ENCODE data around the gene TIMM10B.

Gene TIMM10B

DNA sequence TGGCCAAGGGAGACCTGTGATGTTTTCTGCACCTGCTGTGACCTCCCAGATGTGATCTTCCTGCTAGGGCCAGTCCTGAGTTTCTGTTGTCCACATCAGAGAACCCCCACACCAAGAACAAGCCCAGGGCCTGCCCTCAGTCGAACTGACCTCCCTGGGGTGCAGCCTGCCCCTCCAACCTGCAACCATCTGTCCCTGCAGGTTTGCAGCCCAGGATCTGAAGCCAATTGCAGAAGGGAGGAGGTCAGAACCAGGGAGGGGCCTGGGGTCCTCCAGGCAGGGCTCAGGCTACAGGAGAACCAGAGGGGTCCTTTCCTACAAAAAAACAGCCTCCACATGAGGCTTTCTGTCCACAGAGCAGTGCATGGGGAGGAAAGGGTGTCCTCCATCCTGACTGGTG lies 8.4 kb upstream of the TIMM10B start:
- no peak for DNase-seq (ENCODE audit: low spot score)

DNA sequence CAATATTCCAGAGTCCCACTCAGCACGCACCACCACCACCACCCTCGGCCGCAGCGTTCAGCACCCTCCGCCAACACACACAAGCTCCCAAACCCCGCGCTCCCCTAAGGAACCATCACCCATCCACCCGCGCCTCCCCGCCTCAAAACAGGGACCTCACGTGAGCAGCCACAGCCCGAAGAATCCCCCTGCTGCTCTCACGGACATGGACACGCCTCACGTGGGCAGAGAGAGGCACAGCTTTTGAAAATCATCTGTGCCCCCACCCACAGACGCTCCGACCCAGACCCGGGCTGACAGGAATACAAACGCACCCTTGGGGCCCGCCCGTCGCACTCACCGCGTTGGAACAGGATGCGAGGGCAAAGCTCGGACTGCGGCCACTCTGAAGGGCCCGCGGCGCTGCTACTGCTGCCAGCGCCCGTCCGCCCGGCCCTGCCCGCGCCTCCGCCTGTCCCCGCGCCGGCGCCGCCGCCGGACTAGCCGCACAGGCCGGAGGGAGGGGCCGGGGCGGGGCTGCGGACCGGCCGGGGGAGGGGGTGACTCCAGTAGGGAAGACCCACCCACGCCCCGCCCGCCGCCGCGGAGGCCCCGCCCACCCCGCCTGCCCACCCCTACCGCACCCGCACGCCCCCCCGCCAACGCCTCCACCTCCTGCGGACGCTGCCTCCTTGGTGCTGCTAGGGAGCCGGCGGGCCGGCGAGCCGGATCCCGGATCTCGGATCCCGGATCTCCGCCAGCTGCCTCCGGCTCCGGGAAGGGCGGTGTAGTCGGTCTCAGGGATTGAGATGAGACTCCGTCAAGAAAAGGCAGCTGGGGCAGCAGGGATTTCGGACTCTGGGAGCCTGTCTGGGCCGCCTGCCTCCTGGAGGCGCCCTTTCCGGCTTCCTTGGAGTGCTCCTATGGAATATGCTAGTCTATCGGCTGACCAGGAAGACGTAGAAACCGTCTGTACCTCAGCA lies 7.6 kb upstream of the TIMM10B start, which contains the start of gene TRIM3:
TSS of gene TRIM3 (minus strand) at position 491 of the 962 bp plus-strand sequence. CDS start 8,246 bp downstream, outside the sequence.
- DNase-seq (ENCODE audit: low spot score): peak; percentile 70

DNA sequence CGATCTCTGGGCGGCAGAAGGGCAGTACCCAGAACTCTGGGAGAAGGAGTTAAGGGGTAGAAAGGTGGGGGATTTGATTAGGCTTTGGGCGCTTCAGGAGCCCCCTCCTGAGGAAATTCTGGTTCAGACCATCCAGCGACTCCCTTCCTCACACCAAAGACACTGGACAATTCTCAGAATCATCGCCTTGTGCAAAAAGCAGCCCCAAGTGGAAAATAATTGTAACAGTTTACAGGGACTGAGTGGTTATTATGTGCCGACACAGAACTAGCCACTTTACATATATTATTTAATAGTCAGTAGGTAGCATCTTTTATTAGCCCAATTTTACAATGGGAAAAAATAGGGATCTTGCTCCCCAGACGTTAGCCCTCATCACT lies 6.9 kb upstream of the TIMM10B start:
- DNase-seq (ENCODE audit: low spot score): no peak

DNA sequence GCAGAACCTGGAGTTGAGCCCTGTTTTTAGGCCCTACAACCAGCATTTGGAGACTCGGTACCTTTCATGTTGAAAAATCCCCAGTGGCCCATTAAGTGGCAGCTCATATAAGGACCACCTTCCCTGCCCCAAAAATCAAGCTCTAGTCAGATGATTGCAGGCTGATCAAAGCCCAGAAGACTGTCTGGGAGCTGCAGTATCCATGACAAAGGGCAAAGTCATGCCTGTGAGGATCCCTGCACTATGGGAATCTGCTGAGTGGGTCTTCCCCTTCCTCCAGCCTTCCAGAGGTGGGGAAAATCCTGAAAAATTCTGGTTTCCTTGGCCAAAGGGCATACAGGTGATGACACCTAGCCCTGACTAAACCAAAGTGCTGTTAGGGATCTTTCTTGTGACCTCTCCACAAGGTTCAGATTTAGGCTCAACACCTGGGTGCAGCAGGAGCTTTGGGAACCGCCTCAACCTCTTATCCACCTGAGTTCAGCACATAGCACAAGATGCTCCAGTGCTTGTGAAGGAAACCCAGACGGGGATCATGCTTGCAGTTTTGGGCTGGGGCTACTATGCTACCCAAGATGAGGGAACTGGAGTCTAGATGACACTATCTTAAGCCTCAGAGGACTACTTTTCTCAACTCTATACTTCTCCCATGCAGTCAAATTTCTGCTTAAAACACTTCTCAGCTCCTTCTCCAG lies 6.3 kb upstream of the TIMM10B start:
- no peak for DNase-seq (ENCODE audit: low spot score)

DNA sequence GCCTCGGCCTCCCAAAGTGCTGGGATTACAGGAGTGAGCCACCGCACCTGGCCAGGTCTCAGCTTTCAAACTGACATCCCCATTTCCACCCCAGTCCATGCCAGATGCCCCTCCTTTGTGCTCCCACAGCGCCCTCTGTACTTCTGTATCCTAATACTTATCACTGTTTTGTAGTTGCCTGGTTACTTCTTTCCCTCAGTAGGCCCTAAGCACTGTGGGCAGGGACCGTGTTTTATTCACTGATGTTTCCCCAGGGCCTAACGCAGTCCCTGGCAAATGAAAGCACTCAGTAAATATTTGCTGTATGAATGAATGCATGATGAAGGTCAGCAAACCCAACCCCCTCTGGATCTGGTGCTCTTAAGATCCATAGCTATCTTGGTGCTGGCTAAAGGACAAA lies 5.4 kb upstream of the TIMM10B start:
- DNase-seq (ENCODE audit: low spot score): no peak

DNA sequence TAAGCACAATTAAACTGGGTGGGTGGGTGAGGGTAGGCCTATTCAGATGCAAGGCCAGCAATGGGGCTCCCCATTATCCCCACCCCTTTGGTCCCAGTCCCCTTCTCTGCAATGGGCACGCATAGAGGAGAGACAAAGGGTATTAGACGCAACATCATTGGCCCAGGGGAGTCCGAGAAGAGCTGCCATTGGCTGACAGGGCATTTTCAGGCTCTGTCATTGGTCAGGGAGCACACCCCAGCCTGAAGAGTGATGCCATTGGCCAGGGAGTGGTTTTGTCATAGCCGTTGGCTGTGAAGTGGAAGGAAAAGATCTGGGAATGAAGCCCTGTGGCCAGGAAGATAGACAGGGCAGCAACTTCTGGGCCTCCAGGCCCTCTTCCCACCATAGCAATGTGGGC lies 4.7 kb upstream of the TIMM10B start:
- no peak for DNase-seq (ENCODE audit: low spot score)

DNA sequence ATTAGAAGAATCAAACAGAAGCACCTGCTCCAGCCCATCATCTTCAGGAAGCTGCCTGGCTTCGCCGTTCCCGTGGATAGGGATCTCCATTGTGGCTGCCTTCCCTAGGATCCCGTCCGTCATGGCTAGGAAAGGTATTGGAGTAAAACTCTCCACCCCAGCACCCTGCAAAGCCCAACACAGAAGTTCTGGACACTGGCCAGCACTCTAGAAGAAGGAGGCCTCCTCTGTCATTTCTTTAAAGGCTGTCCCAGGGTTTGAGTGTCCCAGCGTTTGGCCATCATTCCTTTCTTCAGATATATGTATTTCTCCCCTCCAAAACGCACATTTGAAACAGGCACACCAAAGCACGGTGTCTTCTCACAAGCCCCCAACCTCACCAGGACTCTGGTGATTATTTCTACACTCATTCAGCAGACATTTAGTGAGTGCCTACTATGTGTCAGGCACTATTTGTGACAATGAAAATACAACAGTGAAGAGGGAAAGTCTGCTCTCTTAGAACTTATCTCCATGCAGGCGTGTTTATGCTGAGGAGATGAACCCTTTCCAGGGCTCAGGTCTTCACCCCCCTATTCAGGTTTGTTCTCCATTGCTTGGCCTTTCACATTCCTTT lies 894 bp upstream of the TIMM10B start:
- no peak for DNase-seq (ENCODE audit: low spot score)

DNA sequence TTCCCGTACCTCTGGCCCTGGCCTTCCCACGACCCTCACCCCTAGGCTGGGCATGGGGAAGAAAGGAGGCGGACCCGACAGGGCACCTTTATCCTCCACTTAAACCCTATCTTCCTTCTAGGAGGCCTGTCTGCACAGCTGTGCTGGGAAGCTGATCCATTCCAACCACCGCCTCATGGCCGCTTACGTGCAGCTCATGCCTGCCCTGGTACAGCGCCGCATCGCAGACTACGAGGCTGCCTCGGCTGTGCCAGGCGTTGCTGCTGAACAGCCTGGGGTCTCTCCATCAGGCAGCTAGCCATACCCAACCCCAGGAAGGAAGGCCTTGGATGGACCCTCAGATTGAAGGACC lies 599 bp downstream of the TIMM10B start:
- no peak for DNase-seq (ENCODE audit: low spot score)

DNA sequence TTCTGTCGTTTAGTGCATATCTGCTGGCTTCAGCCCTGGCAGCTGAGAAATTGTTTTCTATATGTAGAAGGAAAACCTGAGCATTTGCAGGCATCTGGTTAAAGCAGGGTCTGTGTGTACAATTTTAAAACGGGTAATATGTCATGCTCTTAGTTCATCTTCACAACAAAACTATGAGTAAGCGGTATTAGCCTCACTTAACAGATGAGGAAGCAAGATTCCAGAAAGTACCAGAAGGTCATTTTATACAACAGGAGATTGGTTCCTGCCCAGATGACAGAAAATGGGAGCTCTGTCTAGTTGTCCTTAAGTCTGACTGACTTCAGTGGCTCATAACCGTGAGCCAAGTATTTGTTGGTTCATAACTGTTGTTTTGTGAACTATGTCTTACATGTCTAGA lies 1.1 kb downstream of the TIMM10B start:
- DNase-seq (ENCODE audit: low spot score): no peak

DNA sequence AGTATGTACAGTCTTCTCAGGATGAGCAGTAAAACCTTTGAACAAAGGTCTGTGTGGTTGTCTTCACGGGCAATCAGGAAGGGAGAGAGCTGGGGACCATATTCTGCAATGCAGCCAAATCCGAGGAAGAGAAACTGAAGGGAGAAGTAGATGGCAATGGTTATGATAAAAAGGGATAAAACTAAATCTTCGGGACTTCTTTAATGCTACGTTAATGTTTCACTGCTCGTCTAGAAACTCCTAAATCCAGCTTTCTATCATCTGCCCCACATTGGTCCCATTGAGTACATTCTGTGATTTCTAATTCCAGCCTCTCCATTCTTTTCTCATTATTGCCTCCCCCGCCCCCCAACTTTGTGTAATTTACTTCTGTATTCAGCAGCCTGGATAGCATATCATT lies 1.7 kb downstream of the TIMM10B start:
- no peak for DNase-seq (ENCODE audit: low spot score)

DNA sequence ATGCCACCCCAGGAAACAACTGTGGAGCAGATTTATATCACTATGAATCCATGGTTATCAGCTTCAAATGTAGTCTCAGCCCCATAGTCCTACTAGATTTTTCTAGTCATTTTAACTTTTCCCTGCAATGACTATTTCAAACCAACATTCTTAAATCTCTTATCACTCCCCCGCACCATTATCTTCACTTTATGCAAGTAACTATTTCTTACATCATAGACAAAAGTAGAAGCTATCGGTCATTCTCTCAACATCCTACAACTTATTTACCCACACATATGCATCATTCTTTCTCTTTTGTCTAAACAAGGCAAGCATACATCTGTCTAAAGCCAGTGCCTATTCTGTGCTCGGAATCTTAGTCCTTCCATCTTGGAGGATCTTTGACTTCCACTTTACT lies 4.4 kb downstream of the TIMM10B start:
- DNase-seq (ENCODE audit: low spot score): no peak

DNA sequence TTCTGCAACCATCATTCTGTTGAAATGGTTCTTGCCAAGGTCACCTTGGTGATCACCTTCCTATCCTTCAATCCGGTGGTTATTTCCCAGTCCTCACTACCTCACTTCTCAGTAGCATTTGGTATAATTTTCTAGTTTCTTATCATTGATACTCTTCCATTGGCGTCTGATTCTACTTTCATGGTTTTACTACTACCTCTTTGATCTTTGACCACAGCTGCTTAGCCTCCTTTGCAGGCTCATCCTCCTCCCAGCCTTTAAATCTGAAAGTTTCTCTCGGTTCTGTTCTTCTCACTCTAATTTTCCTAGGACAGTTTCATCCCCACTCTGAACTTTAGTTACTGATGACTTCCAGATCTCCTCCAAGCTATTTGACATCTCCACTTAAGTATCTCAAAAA lies 5.0 kb downstream of the TIMM10B start:
- DNase-seq (ENCODE audit: low spot score): no peak

DNA sequence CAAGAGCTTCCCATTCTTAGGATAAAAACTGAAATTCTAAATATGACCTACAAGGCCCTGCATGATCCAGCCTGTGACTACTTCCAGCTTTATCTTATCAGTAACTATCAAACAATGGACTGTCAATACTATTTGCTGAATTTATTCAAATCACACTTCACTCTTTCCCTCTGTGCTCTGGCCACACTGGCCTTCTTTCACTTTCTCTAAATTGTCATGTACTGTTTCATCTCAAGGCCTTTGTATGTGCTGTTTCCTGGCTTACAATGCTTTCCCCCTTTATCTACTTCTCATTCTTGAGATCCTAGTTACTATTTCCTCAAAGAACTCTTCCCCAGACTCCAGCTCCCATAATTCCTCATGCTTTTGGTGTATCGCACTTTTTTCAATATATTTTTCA lies 5.6 kb downstream of the TIMM10B start:
- DNase-seq (ENCODE audit: low spot score): no peak

DNA sequence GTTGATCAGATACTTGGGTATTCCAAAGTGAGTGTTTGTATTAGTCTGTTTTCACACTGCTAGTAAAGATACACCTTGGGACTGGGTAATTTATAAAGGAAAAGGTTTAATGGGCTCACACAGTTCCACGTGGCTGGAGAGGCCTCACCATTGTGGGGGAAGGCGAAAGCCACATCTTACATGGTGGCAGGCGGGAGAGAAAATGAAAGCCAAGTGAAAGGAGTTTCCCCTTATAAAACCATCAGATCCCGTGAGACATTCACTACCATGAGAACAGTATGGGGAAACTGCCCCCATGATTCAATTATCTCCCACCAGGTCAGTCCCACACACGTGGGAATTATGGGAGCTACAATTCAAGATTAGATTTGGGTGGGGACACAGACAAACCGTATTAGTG lies 7.0 kb downstream of the TIMM10B start:
- DNase-seq (ENCODE audit: low spot score): no peak

DNA sequence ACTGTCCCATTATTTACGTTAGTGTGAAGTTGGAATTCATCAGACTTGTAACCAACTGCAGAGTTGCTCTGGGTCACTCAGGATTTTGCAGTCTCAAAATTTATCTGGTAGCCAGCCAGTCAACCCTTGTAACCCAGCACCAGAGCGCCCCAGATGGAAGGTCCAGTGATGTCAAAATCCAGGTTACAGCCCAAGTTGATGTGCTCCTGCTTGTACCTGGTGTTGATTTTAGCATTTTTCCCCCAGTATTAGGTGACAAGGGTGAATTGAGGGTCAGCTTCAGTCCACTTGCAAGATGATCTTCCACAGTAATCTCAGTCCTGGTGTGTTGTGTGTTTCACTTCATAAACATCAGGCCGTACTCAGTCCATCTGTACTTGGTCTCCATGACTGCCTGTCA lies 7.5 kb downstream of the TIMM10B start:
- no peak for DNase-seq (ENCODE audit: low spot score)

DNA sequence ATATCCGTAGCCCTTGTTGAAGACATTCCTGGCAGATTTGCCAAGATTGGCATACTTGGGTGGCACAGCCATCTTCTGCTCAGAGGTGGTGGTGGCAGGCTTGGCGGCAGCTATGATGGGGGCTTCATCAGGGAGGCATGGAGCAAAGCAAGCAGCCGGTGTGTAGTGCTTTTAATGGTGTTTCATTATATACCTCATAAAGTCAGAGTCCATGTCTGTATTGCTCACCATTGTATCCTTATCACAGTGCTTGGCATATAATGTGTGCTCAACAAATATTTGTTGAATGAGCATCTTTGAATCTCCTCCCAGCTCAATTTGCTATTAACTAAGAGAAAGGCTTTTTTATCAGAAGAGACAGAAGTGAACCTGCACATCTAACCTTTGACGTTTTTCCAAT lies 8.0 kb downstream of the TIMM10B start:
- DNase-seq (ENCODE audit: low spot score): no peak

DNA sequence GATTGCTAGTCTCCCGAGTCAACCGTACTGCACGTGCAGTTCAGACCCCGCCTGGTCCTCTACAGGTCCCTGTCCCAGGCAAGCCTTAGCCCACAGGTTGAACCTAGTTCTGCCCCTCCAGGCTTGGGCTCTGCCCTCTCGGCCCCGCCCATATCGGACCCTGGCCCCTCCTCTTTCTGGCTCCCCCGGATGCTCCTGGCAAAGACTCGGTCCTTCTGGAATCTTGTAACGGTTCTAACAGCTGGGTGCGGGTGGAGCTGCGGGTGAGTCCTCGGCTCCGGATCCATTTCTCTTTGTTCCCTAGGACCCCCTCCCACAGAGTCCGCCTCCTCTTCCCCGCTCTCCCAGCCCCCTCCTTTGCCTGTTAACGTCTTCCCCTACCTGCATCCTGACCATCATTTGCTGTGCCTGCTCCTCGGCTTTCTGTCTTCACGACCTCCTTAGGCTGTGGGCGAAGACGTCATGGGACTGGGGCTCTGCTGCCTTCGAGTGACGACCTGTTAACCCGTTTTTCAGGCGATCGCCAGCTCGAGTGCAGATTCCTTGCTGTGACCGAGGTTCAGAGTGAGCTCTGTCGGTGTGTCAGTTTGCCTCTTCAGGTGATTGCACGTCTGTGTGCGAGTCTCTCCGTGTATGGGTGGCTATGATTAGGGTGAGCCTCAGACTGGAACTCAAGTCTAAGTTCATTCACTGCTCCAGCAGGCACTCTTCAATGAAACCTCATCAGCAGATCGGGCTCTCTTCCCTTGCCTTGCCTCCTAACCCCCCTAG lies 16.0 kb downstream of the TIMM10B start, which contains the start of gene DNHD1:
TSS of gene DNHD1 (plus strand) at position 212 of the 771 bp plus-strand sequence. CDS start 936 bp downstream, outside the sequence.
- DNase-seq (ENCODE audit: low spot score): no peak

DNA sequence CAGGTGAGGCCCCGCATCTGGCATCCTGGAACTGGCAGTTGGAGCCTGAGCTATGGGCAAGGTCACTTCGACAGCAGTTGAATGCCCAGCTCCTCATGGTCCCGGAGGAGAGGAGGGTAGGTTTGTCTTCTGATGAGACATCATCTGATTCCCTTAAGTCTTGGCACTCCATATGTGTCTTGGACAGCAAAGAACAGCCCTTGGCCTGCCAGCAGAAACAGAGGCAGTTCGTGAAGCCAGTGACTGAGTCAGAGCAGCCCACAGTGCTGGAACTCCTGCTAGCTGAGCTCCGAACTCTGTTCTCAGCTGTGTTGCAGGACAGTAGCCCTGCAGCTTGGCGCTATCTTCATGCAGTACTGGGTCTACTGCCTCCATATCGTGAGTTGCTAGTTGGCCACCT lies 16.8 kb downstream of the TIMM10B start:
- DNase-seq (ENCODE audit: low spot score): no peak

DNA sequence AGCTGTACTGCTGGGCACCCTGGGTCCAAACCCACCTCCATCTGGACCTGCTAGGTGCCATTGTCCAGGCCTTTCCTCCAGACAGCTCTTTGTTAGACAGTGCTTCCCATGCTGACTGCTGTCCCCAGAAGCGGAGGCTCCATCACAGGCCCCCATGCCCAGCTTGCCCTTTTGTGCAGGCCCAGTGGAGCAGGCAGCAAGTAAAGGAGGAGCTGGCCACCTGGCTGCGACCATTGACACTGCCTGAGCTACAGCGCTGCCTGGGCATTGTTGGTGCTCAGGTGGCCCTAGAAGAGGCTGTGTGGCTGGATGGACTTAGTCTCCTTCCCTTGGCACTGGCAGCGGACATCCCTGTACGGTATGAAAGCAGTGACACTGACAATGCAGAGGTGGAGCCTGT lies 17.2 kb downstream of the TIMM10B start:
- DNase-seq (ENCODE audit: low spot score): no peak

DNA sequence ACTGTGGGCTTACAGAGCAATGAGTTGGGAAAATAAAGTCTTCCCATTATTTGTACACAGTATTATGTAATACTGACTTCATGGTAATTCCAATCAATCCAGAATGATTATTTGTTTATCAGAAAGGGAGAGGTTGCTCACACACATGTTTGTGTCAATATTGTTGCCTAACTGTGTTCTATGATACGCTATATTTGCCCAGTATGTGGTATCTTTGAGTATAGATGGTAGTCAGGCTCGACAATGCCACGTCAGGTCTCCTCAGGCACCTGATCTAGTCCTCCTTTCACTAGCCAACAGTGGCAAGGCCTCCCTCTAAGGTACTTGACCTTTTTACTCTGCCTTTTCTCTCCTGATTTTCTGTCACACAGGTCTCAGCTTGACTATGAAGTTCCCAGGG lies 21.1 kb downstream of the TIMM10B start:
- DNase-seq (ENCODE audit: low spot score): no peak

DNA sequence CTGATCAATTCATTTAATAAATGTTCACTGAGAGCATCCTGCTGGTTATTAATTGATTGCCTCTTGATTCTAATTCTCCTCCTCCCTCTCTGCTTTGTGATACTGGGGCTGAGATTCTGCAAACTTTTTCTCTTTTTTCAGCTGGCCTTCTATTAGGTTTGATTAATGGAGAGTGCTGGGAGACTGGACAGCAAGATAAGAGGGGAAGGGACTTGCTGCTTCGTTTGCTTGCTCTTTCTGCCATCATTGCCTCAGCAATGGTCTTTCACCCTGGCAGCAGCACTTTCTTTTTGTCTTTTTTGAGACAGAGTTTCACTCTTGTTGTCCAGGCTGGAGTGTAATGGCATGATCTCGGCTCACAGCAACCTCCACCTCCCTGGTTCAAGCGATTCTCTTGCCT lies 22.9 kb downstream of the TIMM10B start:
- no peak for DNase-seq (ENCODE audit: low spot score)

DNA sequence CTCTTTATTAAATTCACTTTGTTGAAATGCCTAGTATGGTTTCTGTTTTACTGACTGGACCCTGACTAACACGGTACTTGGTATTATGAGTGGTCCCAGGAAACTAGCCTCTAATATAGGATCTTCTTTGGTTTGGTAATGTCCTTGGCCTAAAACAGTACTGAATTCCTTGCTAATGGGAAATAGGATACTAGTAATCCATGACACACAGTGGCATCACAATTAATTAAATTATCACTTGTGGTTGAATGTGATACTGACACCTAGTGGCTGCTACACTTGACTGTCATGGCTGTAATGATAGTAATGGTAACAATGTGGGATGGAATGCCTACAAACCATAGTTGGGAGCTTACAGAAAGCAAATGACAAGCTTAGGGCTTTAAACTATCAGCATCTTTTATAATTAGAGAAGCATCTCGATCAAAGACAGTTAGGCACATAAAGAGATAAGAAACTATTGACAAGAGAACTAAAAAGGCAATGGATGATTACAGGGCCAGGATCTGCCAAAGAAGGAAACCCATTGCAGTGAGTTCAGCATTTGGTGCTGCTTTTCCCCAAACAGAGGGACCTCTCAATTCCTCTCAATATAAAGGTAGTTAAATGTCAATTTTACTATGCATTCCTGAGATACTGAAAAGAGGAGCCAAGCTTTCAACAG lies 24.4 kb downstream of the TIMM10B start:
- peak; percentile 52 for DNase-seq (ENCODE audit: low spot score)

All from CD4-positive, alpha-beta T cell treated with Interleukin-2 at 100 ng/mL for 4 hours (primary cell).